ENCODE measurements around the gene PTH1R.

Gene PTH1R

DNA sequence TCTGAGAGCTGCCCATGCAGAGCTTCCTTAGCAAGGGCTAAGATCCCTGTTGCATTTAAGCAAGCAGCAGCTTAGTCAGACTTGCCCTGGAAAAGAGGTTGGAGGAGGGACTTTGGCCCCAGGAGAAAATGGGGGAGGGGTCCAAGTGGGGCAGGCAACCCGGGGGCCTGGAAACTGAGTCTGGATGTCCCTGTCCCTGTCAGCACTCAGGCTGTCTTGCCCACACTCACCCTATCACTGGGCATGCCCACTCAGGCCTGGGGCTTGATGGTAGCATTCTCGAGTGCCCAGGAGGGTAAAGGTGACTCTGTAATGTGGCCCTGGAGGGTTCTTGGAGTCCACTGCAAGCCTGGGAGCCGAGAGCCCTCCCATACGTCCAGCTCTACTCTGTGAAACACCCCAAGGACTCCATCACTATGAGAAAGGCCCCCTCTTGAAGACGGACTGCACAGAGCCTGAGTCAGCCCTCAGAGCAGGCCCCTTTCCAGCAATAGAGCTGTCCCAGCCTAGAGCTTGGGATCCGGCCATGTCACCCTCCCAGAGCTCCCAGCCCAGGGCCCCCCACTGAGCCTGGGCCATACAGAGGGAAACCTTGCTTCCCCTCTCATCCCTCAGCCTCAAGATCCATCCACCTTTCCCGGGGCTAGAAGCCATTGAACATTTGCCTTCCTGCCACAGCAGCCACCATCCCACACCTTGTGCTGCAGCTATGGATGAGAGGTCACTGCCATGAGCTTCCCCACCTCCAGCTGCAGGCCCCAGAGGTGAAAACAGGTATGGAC is 27.6 kb upstream of the PTH1R start:
- no peak for DNase-seq (ENCODE audit: low read depth in 2 of 2)

DNA sequence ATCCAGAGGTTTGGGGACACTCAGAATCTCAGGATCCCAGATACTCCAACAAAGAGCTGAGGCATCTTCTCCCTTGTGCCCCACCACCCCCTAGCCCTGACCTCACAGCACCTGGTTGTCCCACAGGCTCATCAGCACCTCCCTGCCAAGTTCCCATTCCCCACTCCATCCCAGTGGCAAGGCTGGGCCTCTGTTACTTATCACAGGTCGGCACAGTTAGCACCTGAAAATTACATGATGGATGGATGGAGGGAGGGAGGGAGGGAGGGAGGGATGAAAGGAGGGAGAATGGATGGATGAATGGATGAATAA is 27.1 kb upstream of the PTH1R start:
- DNase-seq (ENCODE audit: low read depth in 2 of 2) = no peak

DNA sequence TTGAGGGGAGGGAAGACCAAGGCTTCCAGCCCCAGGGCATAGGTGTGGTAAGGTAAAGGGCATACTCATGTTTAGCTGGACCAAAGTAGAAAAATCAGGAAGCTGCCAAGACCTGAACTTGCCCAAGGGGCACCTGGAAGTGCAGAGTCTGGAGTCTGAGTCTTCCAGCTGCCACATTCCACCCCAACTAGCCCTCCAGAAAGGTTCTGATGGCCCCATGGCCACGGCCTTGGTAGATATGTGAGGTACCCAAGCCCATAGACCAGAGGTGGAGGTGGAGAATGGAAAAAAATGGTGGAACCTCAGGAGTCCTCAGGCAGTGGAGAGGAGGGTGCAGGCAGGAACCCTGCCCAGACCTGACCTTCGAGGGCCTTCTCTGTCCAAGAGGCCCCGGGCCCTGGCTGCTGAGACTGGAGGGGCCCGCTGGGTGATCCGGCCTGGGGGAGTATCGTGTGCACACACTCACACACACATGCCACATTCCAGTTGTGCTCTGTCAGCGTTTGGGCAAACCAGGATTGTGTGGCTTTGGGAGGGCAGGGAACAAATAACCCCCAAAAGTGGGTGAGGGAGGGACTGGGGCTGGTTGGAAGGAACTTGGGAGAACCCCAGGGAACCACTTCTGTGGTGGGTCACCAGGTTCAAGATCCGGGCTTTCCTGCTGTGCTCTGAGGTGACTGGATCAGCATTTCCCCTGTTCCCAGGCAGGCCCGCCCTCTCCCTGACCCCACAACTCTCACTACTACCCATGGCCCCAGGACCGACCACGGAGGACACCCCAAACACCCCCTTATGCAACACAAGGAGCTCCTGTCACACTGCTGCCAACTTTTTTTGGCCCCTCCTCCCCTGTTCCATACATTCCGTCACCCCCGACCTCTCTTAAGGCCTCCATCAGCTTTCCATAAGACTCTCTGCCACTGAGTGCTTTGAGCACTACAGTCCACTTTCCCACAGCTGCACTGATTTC is 25.9 kb upstream of the PTH1R start:
- DNase-seq (ENCODE audit: low read depth in 2 of 2) = no peak

DNA sequence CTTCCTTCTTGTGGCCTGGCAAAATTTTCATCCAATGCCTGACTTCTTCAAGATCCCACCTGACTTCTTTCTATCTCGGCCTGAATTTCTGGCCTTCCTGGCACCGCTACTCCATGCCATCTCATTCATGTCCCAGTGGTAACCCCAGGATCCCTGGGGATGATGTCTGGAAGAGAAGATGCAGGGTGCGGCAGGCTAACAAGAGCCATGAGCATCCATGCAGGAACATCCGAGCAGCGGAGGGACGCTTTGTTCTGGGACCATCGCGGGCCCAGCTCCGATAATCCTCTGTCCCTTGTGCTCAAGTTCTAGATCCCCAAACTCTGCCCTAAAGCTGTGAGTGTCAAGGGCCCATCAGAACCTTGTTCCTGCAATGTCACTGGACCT is 25.2 kb upstream of the PTH1R start:
- DNase-seq (ENCODE audit: low read depth in 2 of 2) = no peak

DNA sequence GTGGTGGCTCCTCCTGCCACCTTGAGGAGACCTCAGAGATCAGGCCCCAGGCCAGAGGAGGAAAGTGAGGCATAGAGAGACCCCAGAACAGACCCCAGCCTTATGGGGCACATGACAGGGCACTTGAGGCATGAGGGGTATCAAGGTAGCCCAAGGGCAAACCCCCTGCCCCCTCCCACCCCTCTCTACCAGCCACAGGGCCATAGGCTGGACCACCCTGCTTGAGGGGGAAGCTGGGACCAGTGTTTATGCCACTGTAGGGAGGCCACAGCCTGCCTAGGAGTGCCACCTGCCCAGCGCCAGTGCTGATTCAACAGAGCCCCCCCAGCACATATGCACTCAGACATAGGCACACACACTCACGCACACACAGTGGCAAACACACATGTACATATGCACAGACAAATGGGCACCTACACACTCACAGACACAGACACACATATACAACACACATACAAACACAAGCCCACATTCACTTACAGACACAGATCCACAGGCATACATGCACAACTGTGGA is 24.6 kb upstream of the PTH1R start:
- no peak for DNase-seq (ENCODE audit: low read depth in 2 of 2)

DNA sequence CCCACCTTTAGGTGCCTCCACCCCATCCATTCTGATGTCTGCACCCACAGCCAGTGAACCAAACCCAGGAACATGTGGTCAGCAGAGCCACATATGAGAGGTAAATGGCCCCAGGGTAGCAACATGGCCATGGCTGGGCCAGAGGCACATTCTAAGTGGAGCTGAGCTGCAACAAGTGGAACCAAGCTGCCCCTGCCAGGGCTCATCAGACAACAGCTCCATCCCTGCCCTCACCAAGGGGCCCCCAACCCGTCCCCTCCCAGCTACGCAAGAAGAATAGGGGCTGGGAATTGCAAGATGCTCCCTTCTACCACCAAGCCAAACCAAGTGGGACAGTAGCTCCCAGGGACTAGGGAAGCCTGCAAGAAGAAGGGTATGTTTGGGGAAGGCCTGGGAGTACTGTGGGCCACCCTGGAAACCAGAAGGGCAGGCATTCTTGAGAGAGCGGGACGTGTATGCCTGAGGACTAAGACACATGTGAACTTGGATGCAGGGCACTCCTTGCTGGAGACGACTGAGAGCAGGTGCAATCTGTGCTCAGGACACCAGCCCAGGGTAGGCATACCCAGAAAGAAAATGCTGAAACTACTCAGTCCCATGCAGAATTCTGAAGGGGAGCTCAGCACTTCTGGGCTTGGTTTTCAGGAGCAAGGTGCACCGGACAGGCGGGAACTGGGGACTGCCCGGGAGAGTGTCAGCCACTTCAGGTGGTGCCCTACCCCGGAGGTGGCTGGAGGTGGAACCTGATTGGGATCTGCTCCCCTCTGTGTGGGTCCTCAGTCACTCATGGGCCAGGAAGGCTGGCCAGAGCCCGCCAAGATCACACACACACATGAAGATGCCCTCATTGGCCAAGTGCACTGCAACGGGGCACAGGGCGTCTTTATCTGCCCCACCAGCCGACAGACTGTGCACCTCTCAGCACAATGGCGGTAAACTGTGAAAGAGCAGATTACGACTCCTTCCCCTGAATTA is 23.8 kb upstream of the PTH1R start:
- no peak for DNase-seq (ENCODE audit: low read depth in 2 of 2)

DNA sequence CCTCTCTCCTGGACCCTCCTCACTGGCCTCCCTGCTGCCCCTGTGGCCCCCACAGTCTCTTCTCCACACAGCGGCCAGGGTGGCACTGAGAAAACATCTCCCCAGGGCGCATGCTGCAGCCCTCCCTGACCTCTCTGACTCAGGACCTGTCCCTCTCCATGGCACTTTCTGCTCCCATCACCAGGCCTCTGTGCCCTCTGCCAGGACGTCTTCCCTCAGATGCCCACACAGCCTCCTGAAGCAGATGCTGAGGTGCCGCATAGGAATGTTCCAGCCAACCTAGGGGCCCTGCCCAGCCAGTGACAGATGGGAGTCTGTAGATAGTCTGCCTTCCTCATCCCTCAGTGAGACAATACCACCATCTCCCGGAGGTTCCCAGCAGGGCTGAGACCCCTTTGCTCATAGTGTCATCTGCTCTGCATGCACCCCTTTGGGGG is 22.9 kb upstream of the PTH1R start:
- DNase-seq (ENCODE audit: low read depth in 2 of 2) = no peak

DNA sequence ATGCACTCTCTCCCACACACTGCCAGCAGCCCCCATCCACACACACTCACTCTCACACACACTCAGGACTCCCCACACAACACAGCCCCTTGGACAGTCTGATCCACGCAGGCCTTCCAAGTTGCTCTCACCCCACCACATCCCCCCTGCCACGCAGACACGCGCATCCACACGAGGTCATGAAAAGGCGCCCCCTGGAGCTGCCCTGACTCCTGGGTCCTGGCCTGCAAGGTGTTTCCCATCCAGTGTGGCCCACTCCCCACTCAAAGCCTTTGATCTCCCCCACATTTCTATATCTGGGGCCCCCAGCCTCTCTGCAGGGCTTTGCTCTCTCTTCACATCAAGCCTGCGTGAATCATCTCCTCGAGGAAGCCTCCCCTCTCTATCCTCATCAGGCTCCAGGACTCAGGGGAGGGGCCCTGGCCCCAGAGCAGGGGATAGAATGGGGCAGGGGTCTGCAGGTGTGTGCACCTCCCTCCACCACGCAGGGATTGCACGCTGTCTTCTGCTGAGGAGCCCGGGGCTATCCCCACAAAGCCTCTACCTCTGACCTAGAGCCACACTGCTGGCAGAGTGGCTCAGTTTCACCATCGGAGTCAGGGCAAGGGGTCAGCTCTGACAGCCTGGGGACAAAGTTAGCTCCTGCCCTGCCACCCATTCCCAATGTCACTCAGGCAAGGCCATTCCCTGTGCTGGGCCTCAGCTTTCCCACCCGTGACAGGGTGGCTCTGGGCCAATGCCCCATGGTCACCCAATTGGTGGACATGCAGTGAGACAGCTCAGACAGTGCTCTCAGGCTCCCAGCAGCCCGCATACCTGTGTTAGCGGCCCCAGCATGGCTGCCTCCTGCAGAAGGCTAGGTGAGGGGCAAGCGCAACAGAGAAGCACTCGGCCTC is 20.7 kb upstream of the PTH1R start:
- DNase-seq (ENCODE audit: low read depth in 2 of 2) = no peak

DNA sequence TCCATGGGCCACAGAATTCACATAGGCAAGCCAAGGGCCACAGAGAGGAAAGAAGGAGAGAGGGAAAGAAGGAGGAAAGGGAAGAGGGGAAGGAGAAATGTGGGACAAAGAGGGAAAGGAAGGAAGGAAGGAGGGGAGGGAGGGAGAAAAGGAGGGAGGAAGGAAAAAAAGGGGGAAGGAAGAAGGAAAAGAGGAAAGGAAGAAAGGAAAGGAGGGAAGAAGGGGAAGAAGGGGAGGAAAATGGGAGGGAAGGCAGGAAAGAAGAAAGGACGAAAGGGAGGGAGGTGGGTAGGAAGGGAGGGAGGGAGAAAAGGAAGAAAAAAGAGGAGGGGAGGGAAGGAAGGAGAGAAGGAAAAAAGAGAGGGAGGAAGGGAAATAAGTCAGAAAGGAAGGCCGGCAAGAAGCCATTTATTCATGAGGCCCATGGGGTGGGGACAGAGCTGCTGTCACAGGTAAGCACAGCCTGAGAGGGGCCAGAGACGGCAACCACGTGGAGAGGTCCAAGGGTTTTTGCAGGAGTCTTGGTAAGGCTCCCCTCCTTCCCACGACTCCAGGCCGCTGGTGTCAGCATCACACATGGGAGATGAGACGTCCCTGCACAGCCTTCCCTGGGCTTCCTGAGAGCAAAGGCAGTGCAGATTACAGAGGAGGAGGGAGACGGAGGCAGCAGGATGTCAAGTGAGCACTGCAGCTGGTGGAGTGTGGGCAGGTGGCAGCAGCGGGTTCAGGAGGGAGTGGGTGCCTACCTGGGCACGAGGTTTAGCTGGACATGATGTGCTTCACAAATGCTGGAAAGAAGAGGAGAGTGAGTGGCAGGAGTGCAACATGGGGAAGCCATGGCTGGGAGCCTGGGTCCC is 19.8 kb upstream of the PTH1R start:
- DNase-seq (ENCODE audit: low read depth in 2 of 2) = no peak

DNA sequence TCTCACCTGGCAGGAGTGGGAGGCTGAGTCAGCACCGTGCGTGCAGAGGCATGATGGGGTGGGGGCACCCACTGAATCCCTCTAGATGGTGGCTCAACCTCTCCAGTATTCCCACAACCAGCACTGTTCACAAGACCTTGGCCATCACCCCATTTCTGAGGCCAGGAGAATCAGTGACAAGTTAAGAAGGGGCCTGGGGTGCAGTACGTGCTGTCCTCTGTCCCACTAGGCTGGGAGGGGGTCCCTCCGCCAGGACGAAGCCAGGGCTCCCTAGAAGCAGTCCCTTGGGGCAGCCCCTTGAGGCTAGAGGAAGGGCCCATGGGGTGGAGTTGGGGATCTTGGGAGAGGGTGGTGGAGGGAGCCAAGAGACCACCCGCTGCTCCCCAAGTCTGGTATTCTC is 19.1 kb upstream of the PTH1R start:
- no peak for DNase-seq (ENCODE audit: low read depth in 2 of 2)

DNA sequence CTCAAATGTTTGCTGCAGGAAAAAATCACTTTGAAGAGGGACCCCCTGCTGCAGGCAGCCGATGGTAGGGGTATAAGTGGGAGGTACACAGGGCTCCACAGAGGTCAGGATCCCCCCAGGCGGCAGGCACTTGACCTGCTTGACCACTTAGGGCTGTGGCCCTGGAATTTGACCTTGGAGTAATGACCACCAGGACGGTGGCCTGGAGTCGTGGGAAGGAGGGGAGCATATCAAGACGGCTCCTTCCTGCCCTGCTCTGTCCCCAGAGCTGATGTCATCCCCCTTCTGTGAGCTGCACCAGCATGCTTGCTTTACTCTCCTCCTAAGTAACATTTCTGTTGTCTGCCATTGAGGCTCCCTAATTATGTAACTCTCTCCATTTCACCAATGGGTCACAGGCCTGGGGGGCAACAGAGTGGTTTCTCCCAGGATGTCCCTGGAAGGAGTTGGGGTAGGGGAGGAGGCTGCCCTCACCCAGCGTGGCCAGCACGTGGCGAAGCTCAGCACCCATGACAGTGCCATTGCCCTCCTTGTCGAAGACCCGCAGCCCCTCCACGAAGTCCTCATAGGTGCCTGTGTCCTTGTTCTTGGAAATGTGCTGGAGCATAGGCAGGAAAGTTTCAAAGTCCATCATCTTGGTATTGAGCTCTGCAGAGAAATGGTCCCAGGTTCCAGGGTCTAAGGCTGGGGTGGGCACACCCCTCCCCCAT is 18.4 kb upstream of the PTH1R start:
- no peak for DNase-seq (ENCODE audit: low read depth in 2 of 2)

DNA sequence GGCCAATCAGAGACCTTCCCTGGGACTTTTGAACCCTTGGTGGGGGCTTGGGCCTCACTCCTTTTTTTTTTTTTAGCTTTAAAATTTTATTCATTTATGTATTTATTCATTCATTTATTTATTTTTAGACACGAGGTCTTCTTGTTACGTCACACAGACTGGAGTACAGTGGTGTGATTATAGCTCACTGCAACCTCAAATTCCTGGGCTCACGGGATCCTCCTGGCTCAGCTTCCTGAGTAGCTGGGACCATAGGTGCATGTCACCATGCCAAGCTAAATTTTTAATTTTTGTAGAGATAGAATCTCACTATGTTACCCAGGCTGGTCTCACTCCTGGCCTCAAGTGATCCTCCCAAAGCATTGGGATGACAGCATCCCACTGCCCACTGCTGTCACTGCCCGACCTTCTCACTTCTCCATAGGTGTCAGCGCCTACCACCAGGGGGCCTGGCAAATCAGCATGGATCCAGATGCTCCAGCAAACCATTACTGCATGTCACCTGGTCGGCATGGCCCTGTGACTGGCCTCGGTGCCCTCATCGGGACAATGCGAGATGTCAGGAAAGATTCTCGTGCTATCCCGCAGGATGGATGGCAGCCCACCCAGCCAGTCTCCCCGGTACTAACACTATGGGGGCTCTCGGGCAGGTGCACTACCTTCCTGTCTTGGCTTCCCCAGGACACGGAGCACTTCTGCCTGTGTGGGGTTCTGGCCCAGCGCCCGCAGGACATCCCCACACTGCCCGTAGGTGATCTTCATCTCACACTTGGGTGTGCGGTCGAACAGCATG is 17.3 kb upstream of the PTH1R start:
- DNase-seq (ENCODE audit: low read depth in 2 of 2) = peak in 1 of 2 experiments; percentile 32

DNA sequence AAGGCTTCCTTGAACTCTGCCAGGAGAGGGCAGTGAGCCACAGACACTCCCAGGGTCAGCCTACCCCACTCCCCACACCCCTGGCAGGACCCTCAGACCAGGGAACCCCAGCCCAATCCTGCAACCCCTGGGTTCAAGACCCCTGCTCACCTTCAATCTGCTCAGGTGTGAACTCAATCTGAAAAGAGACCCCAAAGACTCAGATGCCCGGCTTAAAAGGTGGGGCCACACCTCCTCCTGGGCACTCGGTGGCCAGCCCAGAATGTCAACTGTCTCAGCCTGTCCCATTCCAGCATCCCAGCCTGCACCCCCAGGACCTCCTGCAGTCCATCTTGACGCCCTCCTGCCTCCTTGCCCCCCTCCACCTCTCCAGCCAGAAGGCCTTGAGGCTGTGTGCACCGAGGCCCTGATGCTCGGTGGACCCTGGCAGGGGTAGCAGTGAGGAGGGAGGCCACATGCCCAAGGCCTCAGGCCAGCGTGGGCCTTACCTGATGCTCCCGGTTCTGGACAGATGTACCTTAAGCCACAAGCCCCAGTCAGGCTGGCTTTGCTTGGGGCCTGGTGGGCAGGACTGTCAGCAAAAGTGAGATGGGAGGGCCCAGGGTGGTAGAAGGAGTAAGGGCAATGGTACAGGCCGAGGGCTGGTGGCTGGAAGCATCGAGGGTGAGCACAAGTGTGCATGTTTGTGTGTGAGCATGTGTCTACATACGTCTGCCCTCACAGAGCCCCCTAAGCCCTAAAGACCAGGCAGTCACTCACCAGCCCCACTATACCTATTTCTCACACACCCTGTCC is 16.5 kb upstream of the PTH1R start:
- DNase-seq (ENCODE audit: low read depth in 2 of 2) = no peak

DNA sequence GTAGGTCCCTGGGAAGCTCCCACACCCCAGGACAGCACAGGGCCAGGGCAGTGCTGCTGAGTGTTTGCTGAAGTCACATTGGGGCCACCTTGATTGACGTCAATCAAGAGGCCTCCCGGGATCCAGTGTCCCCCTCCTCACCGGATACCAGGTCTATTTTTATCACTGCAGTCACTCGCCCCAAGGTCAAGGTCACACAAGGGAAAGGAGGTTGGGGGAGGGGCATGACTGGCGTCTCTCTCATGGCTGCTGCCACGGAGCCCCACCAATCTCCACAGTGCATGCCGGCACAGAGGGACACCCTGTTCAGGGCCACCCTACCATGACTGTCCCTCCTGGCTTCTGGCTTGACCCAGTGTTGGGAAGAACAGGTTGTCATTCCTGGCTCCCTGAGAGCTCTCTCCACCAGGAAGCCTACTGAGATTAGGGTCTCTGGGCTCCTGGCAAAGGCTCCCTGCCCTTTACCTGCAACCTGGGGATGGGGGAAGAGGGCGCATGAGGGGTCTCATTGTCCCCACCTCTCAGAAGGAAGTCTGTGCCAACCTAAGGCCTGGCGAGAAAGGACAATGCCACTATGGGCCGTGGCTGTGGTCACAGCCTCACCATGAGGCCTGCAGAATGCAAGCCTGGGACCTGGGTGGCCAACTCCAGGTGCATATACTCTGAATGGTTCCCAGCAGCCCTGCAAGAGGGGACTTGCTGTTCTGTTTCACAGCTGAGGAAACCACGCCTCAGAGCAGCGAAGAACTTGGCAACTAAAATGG is 15.7 kb upstream of the PTH1R start:
- DNase-seq (ENCODE audit: low read depth in 2 of 2) = no peak

DNA sequence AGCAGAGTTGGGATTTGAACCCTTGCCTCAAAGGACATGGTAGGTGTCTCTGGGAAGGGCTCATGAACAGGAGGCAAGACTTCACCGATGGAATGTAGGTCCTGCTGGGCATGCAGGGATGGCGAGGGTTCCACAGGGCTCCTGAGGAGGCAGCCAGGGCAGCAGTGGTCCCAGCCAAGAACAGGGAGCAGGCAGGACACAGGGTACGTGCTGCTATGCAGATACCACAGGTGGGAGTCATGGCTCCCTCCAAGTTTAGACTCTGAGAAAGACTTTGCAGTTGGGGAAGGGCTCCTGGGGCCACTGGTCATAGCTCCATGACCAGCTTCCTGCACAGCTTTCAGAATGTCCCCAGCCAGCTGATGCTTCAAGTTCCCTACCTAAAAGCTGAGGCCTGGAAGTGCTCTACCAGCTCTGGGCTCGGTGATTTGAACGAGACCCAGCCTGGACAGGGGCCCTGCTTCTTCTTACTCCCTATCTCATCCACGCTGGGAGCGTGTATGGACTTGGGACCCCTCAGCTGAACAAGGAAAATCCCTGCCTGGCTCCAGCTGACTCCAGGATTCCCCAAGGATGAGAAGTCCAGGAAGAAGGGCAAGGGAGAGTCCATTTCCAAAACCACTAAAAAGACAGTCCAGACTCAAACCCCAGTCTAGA is 15.0 kb upstream of the PTH1R start:
- no peak for DNase-seq (ENCODE audit: low read depth in 2 of 2)

DNA sequence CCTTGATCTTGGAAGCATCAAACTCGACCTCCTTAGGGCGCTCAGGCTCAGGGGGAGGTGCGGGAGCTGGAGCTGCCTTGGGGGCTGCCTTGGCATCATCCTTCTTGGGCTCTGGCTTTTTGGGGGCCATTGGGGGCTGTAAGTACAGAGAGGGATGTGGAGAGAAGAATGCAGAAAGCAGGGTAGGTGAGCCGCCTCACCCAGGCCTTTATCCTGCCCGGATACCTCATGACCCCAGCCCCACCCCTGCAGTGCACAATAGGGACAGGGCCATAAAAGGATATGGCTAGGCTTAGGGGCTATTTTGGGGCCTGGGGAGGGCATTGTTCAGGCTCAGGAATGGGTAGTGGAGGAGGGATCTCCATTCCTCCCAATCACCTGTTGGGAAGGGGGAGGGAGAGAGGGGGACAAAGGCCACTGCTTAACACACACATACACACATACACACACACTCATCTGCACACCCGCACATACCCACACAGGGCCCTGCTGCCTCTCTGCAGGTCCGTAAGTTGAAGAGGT is 14.2 kb upstream of the PTH1R start, which contains the start of gene MYL3:
TSS of gene MYL3 (minus strand) at position 184 of the 522 bp plus-strand sequence. CDS start at position 130, 54 bp downstream.
- no peak for DNase-seq (ENCODE audit: low read depth in 2 of 2)
